Sigmoid colon (tissue), 7 donors: Measurements from ENCODE around the gene JAM3. TPM values are rescaled to one million over a fixed set of nuclear protein-coding genes. Genes with fewer than 3 reads are reported as not detected.

Experiments
- DNase-seq: peaks from one replicate; pipeline ENCODE4 v3.0.0-alpha.2; 2019
- H3K27ac ChIP-seq, 4 donors: fragments of 200-600 bp; sonication (generic); one replicate each; pipeline ENCODE4 v1.5.1; 2016 to 2019; ENCODE audit warnings: mild to moderate bottlenecking in 1 of 4
- H3K27me3 ChIP-seq, 3 donors: fragments of 200-600 bp; sonication (generic); one replicate each; pipeline ENCODE4 v1.5.1; 2019; ENCODE audit warnings: mild to moderate bottlenecking in 1 of 3
- H3K36me3 ChIP-seq, 4 donors: fragments of 200-600 bp; sonication (generic); one replicate each; pipeline ENCODE4 v1.5.1; 2016 to 2019
- H3K4me1 ChIP-seq, 4 donors: fragments of 200-600 bp; sonication (generic); one replicate each; pipeline ENCODE4 v1.5.1; 2017 to 2019
- H3K4me3 ChIP-seq, 4 donors: fragments of 200-600 bp; sonication (generic); one replicate each; pipeline ENCODE4 v1.5.1; 2017 to 2019; ENCODE audit warnings: mild to moderate bottlenecking in 2 of 4, moderate library complexity in 1 of 4
- H3K9me3 ChIP-seq, 4 donors: fragments of 200-600 bp in 3 of 4; sonication (generic) in 3 of 4; one replicate each; pipeline versions ENCODE4 v1.5.1 to v1.6.1; 2013 to 2019
- CTCF ChIP-seq, 4 experiments: fragments of 450-650 bp in 3 of 4; fragments of 200-600 bp in 1 of 4; IDR thresholded peaks; one replicate each; pipeline ENCODE4 v1.5.1; 2016 to 2019; ENCODE audit warnings: antibody characterized with exemption in 4 of 4, mild to moderate bottlenecking in 3 of 4, moderate library complexity in 2 of 4
- EP300 ChIP-seq, 4 donors: sonication (generic); formaldehyde crosslinking; IDR thresholded peaks; one replicate each; pipeline ENCODE4 v1.6.1; 2017; ENCODE audit warnings: antibody characterized with exemption in 4 of 4
- POLR2A ChIP-seq, 2 donors: fragments of 450-650 bp; IDR thresholded peaks; one replicate each; pipeline ENCODE4 v1.6.1; 2016; ENCODE audit warnings: antibody characterized with exemption in 2 of 2, mild to moderate bottlenecking in 2 of 2, moderate library complexity in 2 of 2
- POLR2AphosphoS5 ChIP-seq, 4 donors: sonication (generic); formaldehyde crosslinking; IDR thresholded peaks; one replicate each; pipeline ENCODE4 v1.6.1; 2017; ENCODE audit warnings: antibody characterized with exemption in 4 of 4
- WGBS, 2 donors: extraction: QIAGEN DNeasy Blood & Tissue Kit; methylation state at CpG; one replicate each; pipeline ENCODE4 v1.1.7; 2013; 5-methylcytosine and 5-hydroxymethylcytosine counted together
- intact Hi-C: fragments of 100-400 bp; cut with DNase I; formaldehyde crosslinking; loops from one replicate; pipeline ENCODE4 v1.15.1; 2023
- polyA plus RNA-seq, 3 donors: library from polyadenylated mRNA; stranded (reverse); fragments of 200-250 nt; gene quantifications; one replicate each; pipeline ENCODE4 v1.2.3, GENCODE V29; 2013
- total RNA-seq, 4 donors: library from RNA; depleted of rRNA; stranded (reverse); fragments of >200 nt; gene quantifications; one replicate each; pipeline ENCODE4 v1.1.0, GENCODE V29; 2016
- donor health status: healthy with polysubstance abuse.
- donor health status: Bipolar disorder and iron deficiency.
- donor health status: healthy.

The JAM3 gene
- total and polyA plus RNA-seq, 7 donors, result 0.69 to 125 (median 69.4) TPM

- Histone ChIP-seq H3K4me1 (peaks cover 0 to 33% (median 32%) of the 10 kb centered on the region in 4 donors), H3K4me3 (peak overlapping the region in 3 of 4 donors; percentile 30 to 37 (median 31)), H3K27ac (peak overlapping the region; percentile 28 to 57 (median 47)), H3K9me3 (no peaks in the 10 kb centered on the region), H3K36me3 (no peaks in the 10 kb centered on the region), H3K27me3 (no peaks in the 10 kb centered on the region)
- intact Hi-C loops, result loop anchor here (1.0 to 2.0 kb wide), 2 partner anchors 18 to 89 kb away; partner anchors contain the start of gene JAM3
- peak; percentile 88 for DNase-seq
- TF ChIP-seq CTCF (IDR thresholded peaks at IDR 0.05), result peak; percentile 92 to 96 (median 94)
- TF ChIP-seq POLR2AphosphoS5 (IDR thresholded peaks at IDR 0.05), result peak in 3 of 4 donors; percentile 20 to 22 (median 21)
- no peak for TF ChIP-seq POLR2A (IDR thresholded peaks at IDR 0.05)
- no peak for TF ChIP-seq EP300 (IDR thresholded peaks at IDR 0.05)
- WGBS, 2 donors, result 15 to 33% methylated on average over 43 of the region's 43 CpGs
These were observed 18.1 kb upstream of the JAM3 start for GRCh38 chr11:134050541-134051383.

- Histone ChIP-seq H3K4me3 (no peak overlapping the region), H3K36me3 (no peaks in the 10 kb centered on the region), H3K9me3 (no peaks in the 10 kb centered on the region), H3K27ac (no peak overlapping the region), H3K4me1 (peaks cover 0 to 17% (median 15%) of the 10 kb centered on the region in 4 donors), H3K27me3 (no peaks in the 10 kb centered on the region)
- no peak for DNase-seq
- TF ChIP-seq EP300 (IDR thresholded peaks at IDR 0.05) (no peak), CTCF (IDR thresholded peaks at IDR 0.05) (no peak), POLR2AphosphoS5 (IDR thresholded peaks at IDR 0.05) (no peak), POLR2A (IDR thresholded peaks at IDR 0.05) (no peak)
- intact Hi-C loops, result no loop called here
- WGBS, 2 donors, result 70 to 80% methylated on average over 12 of the region's 12 CpGs
These were observed 16.4 kb upstream of the JAM3 start for GRCh38 chr11:134052395-134052987.

GRCh38 chr11:134052988-134053945 lies 15.6 kb upstream of the JAM3 start:
- H3K27me3 ChIP-seq, result no peaks in the 10 kb centered on the region
- H3K27ac ChIP-seq, result no peak overlapping the region
- no peaks in the 10 kb centered on the region for H3K9me3 ChIP-seq
- peaks cover 0 to 10% (median 8%) of the 10 kb centered on the region in 4 donors for H3K4me1 ChIP-seq
- no peak for TF ChIP-seq POLR2A (IDR thresholded peaks at IDR 0.05)
- no peak for TF ChIP-seq EP300 (IDR thresholded peaks at IDR 0.05)
- no peak for TF ChIP-seq CTCF (IDR thresholded peaks at IDR 0.05)
- TF ChIP-seq POLR2AphosphoS5 (IDR thresholded peaks at IDR 0.05), result no peak
- no peak for DNase-seq
- H3K4me3 ChIP-seq, result no peak overlapping the region
- intact Hi-C loops, result no loop called here
- H3K36me3 ChIP-seq, result no peaks in the 10 kb centered on the region
- WGBS, 2 donors, result 73 to 79% methylated on average over 25 to 26 of the region's 26 CpGs

- Histone ChIP-seq H3K27ac (no peak overlapping the region), H3K4me3 (no peak overlapping the region), H3K27me3 (no peaks in the 10 kb centered on the region), H3K9me3 (no peaks in the 10 kb centered on the region), H3K4me1 (peaks cover 0 to 10% (median 7%) of the 10 kb centered on the region in 4 donors), H3K36me3 (no peaks in the 10 kb centered on the region)
- WGBS, 2 donors, result 91% methylated on average over 9 of the region's 9 CpGs
- no peak for DNase-seq
- intact Hi-C loops, result no loop called here
- TF ChIP-seq POLR2AphosphoS5 (IDR thresholded peaks at IDR 0.05) (no peak), POLR2A (IDR thresholded peaks at IDR 0.05) (no peak), CTCF (IDR thresholded peaks at IDR 0.05) (no peak), EP300 (IDR thresholded peaks at IDR 0.05) (no peak)
These were observed 13.8 kb upstream of the JAM3 start for GRCh38 chr11:134055029-134055428.
